ENCODE data around the gene OR2M5.

Gene OR2M5

DNA sequence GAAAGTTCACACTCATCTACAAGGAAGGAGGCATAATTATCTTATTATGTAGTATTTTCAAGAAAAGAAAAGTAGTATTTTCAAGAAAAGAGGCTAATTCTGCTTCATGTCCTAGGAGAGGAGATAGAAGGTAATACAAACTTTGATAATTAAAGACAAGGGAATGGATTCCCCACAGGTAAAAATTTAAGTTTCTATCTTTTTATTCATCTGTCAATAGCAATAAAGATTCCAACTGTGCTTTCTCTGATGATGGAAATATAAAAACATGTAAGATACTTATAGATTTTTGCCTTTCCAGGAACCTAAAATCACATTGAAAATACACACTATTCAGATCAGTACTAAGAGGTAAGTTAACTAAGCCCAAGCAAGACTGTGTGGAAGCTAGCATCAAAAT lies 29.6 kb downstream of the OR2M5 start, which contains the start of gene OR2M2:
Gene OR2M2, plus strand, starts transcription at position 301 of the 400 bp plus-strand sequence. CDS start 5,165 bp downstream, outside the sequence.
- TF ChIP-seq CTCF (IDR thresholded peaks at IDR 0.05; ENCODE audit: low read length, missing control alignments), result no peak
- DNase-seq (ENCODE audit: low read depth), result no peak
- no peak within 1 kb of the TSS for H3K4me3 ChIP-seq (replicated peaks; ENCODE audit: low read depth, low read length)

DNA sequence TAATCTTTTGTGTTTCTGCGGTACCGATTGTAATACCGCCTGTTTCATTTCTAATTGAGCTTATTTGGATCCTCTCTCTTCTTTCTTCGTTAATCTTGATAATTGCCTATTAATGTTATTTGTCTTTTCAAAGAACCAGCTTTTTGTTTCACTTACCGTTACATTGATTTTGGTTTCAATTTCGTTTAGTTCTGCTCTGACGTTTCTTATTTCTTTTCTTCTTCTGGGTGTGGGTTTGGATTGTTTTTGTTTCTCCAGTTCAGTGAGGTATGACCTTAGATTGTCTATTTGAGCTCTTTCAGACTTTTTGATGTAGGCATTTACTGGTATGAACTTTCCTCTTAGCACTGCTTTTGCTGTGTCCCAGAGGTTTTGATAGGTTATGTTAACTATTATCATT lies 39.0 kb downstream of the OR2M5 start:
- no peak for TF ChIP-seq CTCF (IDR thresholded peaks at IDR 0.05; ENCODE audit: low read length, missing control alignments)
- H3K4me3 ChIP-seq (replicated peaks; ENCODE audit: low read depth, low read length), result no peak overlapping the region
- no peak for DNase-seq (ENCODE audit: low read depth)

- DNase-seq (ENCODE audit: low read depth), result no peak
- H3K4me3 ChIP-seq (replicated peaks; ENCODE audit: low read depth, low read length), result no peak overlapping the region
- no peak for TF ChIP-seq CTCF (IDR thresholded peaks at IDR 0.05; ENCODE audit: low read length, missing control alignments)
These were observed 42.4 kb downstream of the OR2M5 start for GRCh38 chr1:248187363-248187762.

GRCh38 chr1:248189026-248189425 lies 44.1 kb downstream of the OR2M5 start:
- H3K4me3 ChIP-seq (replicated peaks; ENCODE audit: low read depth, low read length), result no peak overlapping the region
- no peak for DNase-seq (ENCODE audit: low read depth)
- no peak for TF ChIP-seq CTCF (IDR thresholded peaks at IDR 0.05; ENCODE audit: low read length, missing control alignments)

DNA sequence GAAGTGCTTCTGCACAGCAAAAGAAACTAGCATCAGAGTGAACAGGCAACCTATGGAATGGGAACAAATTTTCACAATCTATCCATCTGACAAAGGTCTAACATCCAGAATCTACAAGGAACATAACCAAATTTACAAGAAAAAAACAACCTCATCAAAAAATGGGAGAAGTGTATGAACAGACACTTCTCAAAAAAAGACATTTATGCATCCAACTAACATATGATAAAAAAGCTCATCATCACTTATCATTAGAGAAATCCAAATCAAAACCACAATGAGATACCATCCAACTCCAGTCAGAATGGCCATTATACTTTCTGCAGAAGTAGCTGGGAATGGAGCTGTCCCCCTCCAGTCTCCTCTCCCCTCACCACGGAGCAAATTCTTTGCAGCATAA lies 49.2 kb downstream of the OR2M5 start:
- no peak for DNase-seq (ENCODE audit: low read depth)
- TF ChIP-seq CTCF (IDR thresholded peaks at IDR 0.05; ENCODE audit: low read length, missing control alignments), result no peak
- H3K4me3 ChIP-seq (replicated peaks; ENCODE audit: low read depth, low read length), result no peak overlapping the region

Data from fibroblast of pulmonary artery (primary cell).